Measurements from ENCODE around the gene PRKN.

The PRKN gene

GRCh38 chr6:161359618-161359945, 1368.0 kb downstream of the PRKN start:
- no peaks in the 10 kb centered on the region for H3K27me3 ChIP-seq (ENCODE audit: insufficient read depth, poor library complexity, severe bottlenecking)
- TF ChIP-seq SPI1 (IDR thresholded peaks at IDR 0.05; ENCODE audit: borderline replicate concordance, low read depth) = no peak
- no peak for TF ChIP-seq GABPA (IDR thresholded peaks at IDR 0.05; ENCODE audit: low read depth)
- TF ChIP-seq REST (IDR thresholded peaks at IDR 0.05; ENCODE audit: insufficient replicate concordance, low read depth) = no peak
- TF ChIP-seq POLR2AphosphoS5 (IDR thresholded peaks at IDR 0.05; ENCODE audit: low read depth) = no peak
- TF ChIP-seq CTCF (IDR thresholded peaks at IDR 0.05; ENCODE audit: insufficient read depth, low read length) = no peak
- no peak for DNase-seq (ENCODE audit: low read depth in 1 of 2, low spot score in 1 of 2)
- H3K4me3 ChIP-seq (replicated peaks; ENCODE audit: insufficient read depth, low read length) = no peak overlapping the region
- H3K27ac ChIP-seq (replicated peaks) = no peak overlapping the region

- no peak for DNase-seq (ENCODE audit: low read depth in 1 of 2, low spot score in 1 of 2)
- TF ChIP-seq CTCF (IDR thresholded peaks at IDR 0.05; ENCODE audit: insufficient read depth, low read length) (no peak), POLR2AphosphoS5 (IDR thresholded peaks at IDR 0.05; ENCODE audit: low read depth) (no peak), SPI1 (IDR thresholded peaks at IDR 0.05; ENCODE audit: borderline replicate concordance, low read depth) (no peak), REST (IDR thresholded peaks at IDR 0.05; ENCODE audit: insufficient replicate concordance, low read depth) (no peak), GABPA (IDR thresholded peaks at IDR 0.05; ENCODE audit: low read depth) (no peak)
- Histone ChIP-seq H3K27ac (replicated peaks) (no peak overlapping the region), H3K4me3 (replicated peaks; ENCODE audit: insufficient read depth, low read length) (no peak overlapping the region), H3K27me3 (ENCODE audit: insufficient read depth, poor library complexity, severe bottlenecking) (no peaks in the 10 kb centered on the region)
These were observed 1371.3 kb downstream of the PRKN start for GRCh38 chr6:161356167-161356854.

GRCh38 chr6:161355696-161356095, 1371.9 kb downstream of the PRKN start:
- Histone ChIP-seq H3K27me3 (ENCODE audit: insufficient read depth, poor library complexity, severe bottlenecking) (no peaks in the 10 kb centered on the region), H3K27ac (replicated peaks) (no peak overlapping the region), H3K4me3 (replicated peaks; ENCODE audit: insufficient read depth, low read length) (no peak overlapping the region)
- no peak for TF ChIP-seq SPI1 (IDR thresholded peaks at IDR 0.05; ENCODE audit: borderline replicate concordance, low read depth)
- no peak for TF ChIP-seq REST (IDR thresholded peaks at IDR 0.05; ENCODE audit: insufficient replicate concordance, low read depth)
- TF ChIP-seq POLR2AphosphoS5 (IDR thresholded peaks at IDR 0.05; ENCODE audit: low read depth) = no peak
- TF ChIP-seq GABPA (IDR thresholded peaks at IDR 0.05; ENCODE audit: low read depth) = no peak
- TF ChIP-seq CTCF (IDR thresholded peaks at IDR 0.05; ENCODE audit: insufficient read depth, low read length) = no peak
- no peak for DNase-seq (ENCODE audit: low read depth in 1 of 2, low spot score in 1 of 2)
